ENCODE measurements around the gene GINS2.

Gene GINS2

DNA sequence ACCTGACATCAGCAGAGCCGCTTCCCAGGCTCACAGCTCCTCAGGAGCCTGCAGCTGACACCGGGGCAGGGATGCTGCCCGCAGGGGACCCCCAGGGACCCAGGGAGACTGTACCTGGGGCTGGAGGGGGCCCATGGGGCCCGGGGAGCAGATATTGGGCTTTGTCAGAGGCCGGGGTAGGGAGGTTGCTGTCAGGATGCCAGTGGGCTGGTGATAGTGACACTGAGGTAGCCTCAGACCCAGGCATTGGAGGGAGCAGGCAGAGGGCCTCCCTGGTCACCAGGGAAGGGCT, 60.5 kb downstream of the GINS2 start:
- FAIRE-seq: no peak

GRCh38 chr16:85627526-85628264, 61.1 kb downstream of the GINS2 start:
- DNase-seq (ENCODE audit: low spot score) (no peak), FAIRE-seq (no peak)

More for the DNA sequence above, 60.5 kb downstream of the GINS2 start:
- no peak for DNase-seq (ENCODE audit: low spot score)

DNA sequence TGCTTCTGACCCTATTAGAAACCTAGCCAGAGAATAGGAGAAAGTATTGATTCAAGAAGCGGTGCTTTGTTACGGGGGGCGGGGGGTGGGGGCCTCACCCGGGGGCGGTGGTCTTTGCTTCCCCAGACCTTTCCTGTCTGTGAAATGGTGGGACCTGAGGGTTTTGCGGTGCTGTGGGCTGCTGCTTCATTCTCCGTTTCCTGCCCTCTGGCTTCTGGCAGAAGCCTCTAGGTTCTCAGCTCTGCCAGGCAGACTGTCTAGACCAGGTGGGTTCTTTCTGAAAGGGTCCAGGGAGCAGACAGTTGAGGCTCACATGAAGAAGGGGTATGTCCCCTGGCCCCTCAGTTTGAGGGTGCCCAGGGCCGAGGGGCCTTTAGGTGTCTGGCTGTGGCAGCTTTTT, 61.7 kb downstream of the GINS2 start:
- FAIRE-seq (no peak), DNase-seq (ENCODE audit: low spot score) (no peak)

Measured in urothelium cell line (cell line).